Activated naive CD8-positive, alpha-beta T cell treated with anti-CD3 and anti-CD28 coated beads, Interleukin-2, amount 50 U/mL, for 24 hours (primary cell): ENCODE measurements around the gene MRPS34.

Source experiments
- ATAC-seq: fragments of 150-1000 bp; cut with Tn5 transposase; one replicate; pipeline ENCODE4 v1.10.0; 2021
- DNase-seq: peaks from one replicate; pipeline ENCODE4 v3.0.0; 2021
- H3K27ac Mint-ChIP-seq: one replicate; pipeline ENCODE4 v1.8.0; 2021; ENCODE audit warnings: mild to moderate bottlenecking, mixed read lengths
- H3K27me3 Mint-ChIP-seq: one replicate; pipeline ENCODE4 v1.8.0; 2021; ENCODE audit warnings: mixed read lengths
- H3K36me3 Mint-ChIP-seq: one replicate; pipeline ENCODE4 v1.8.0; 2021; ENCODE audit warnings: low read depth, mixed read lengths
- H3K4me1 Mint-ChIP-seq: one replicate; pipeline ENCODE4 v1.8.0; 2021; ENCODE audit warnings: mixed read lengths
- H3K4me3 Mint-ChIP-seq: one replicate; pipeline ENCODE4 v1.8.0; 2021; ENCODE audit warnings: mild to moderate bottlenecking, moderate library complexity, mixed read lengths
- H3K9me3 Mint-ChIP-seq: one replicate; pipeline ENCODE4 v1.8.0; 2021; ENCODE audit warnings: mixed read lengths

MRPS34 gene

DNA sequence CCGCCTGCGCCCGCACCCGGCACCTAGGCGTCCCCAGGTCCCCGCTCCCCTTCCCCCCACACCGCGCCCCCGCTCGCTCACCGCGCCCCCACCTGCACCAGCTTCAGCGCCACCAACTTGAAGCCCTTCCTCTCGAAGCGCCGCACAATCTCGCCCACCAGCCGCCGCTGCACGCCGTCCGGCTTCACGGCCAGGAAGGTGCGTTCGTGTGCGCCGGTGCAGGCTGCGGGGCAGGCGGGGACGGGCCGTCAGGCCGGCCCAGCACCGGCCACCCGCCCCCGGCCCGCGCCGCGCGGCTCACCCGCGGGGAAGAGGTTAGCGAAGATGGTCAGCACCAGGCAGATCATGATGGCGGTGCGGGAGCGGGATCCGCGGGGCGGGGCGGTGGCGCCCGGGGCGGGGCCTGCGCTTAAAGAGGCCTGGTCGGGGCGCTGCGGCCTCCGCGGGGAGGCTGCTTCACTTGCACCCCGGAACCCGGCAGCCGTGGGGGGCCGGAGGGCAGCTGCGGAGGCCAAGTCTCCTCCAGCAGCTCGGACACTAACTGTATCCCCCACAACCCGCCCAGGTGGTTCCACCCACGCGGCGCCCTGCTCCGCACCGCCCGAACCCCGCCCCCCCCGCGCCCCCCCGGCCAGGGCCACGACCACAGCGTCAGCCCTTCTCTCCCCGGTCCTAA is 1.6 kb downstream of the MRPS34 start, which contains the start of gene NME3:
NME3 (minus strand) TSS at position 356 of the 676 bp plus-strand sequence; CDS start at position 347, 9 bp downstream.
- peak; percentile 83 for DNase-seq
- H3K4me3 Mint-ChIP-seq = peak within 1 kb of the TSS; percentile 100
- peaks cover 17% of the 10 kb centered on the region for H3K4me1 Mint-ChIP-seq
- H3K27me3 Mint-ChIP-seq = no peaks in the 10 kb centered on the region
- H3K9me3 Mint-ChIP-seq = no peaks in the 10 kb centered on the region
- H3K27ac Mint-ChIP-seq = peak within 1 kb of the TSS; percentile 100
- ATAC-seq = peak; percentile 39
- peaks cover 13% of the 10 kb centered on the region for H3K36me3 Mint-ChIP-seq

DNA sequence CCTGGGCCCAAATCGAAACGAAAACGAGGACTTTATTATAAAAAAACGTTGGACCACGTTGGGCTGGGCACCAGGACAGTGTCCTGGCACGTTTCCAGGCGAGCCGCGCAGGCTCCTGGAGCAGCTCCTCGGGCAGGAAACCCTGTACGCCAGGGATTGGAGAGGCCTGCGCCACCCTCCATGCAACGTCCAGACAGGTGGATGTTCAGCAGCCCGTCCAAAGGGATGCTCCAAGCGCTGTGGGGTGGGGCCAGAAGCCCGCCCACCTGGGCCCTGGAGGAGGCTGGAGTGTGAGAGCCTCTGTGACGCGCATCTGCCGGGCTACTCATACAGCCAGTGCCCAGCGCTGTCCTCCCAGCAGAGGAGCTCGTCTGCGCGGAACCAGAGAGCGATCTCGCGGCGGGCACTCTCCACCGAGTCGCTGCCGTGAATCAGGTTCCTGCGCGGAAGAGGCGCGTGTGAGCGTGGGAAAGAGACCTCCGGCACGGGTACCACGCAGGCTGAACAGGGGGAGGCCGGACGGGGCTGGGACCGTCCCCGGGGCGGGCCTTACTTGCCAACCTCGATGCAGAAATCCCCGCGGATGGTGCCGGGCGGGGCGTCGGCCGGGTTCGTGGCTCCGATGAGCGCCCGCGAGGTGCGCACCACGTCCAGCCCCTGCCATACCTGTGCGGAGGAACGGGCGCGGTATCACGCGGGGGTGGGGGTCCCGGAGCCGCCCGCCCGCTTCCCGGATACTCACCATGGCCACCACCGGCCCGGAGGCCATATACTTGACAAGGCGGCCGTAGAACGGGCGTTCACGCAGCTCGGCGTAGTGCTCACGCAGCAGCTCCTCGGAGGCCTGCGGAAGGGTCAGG is 2.4 kb downstream of the MRPS34 start:
- H3K4me3 Mint-ChIP-seq = peak overlapping the region; percentile 100
- peak; percentile 8 for ATAC-seq
- H3K27me3 Mint-ChIP-seq = no peaks in the 10 kb centered on the region
- peaks cover 13% of the 10 kb centered on the region for H3K36me3 Mint-ChIP-seq
- peak overlapping the region; percentile 73 for H3K27ac Mint-ChIP-seq
- peak; percentile 69 for DNase-seq
- no peaks in the 10 kb centered on the region for H3K9me3 Mint-ChIP-seq
- peaks cover 17% of the 10 kb centered on the region for H3K4me1 Mint-ChIP-seq

DNA sequence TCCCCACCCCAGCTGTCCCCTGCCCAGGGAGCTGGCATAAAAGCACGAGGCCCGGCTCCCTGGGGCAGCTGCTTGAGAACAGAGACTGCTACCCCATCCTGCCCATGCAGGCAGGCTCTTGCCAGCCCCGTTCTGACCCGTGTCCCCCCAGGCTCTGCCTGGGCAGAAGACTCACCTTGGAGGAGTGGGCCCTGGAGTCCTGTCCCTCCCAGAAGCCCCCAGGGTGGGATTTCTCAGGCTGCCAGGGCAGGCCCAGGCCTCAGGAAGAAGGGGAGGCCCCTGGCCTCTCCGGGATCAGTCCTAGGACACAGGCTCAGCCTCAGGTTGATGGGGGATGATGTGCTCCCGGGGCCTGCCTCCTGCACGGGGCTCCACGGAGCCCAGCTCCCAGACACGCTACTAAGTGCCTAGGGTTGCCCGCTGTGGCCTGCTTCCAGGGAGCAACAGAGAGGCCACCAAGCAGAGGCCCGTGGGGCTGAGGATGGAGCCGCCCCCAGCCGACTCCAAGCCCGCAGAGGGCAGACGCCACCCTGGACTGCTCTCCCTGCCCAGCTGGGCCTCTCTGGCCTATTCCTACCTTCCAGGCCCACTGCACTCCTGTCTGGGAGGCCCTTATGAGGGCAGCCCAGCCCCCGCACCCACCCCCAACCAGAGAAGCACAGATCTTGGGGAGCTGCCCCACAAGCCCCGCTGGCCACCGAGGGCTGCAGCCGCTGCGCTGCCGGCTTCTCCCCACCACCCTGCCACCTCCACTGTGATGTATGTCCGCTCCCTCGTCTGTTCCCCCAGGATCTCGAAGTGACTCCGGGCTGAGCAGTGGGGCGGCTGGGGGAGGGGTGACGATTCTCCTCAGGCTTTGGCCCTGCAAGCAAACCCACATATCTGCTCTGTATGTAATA is 3.3 kb downstream of the MRPS34 start:
- Mint-ChIP-seq H3K9me3 (no peaks in the 10 kb centered on the region), H3K4me1 (peaks cover 14% of the 10 kb centered on the region)
- ATAC-seq = no peak

DNA sequence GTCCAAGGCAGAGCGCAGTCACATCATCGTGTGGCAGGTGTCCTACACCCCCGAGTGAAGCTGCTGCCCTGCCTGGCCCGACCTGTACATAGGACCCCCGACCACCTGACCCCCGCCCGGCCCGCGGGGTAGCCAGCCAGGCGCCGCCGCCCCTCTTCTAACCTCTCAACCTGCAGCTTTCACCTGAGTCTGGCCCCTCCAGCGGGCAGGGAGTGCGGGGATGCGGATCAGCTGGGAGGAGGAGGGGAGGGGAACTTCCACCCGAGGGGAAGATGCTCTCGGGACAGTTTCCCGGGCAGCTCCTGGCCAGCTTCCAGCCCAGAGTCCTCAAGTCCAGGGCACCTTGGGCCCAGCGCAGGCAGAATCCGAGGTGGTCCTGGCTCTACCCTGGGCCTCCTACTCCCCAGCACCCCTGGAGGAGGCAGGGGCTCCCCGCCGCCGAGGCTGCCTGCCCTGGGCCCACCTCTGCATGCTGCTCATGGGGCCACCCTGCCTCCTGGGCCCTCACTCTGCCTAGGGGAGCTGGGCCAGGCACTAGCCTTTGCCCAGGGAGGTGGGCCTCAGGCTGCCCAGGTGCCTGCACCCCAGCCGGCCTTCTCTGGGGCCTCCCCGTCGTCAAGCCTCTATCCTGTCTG is 4.0 kb downstream of the MRPS34 start:
- H3K9me3 Mint-ChIP-seq = no peaks in the 10 kb centered on the region
- H3K4me1 Mint-ChIP-seq = peaks cover 10% of the 10 kb centered on the region
- H3K27ac Mint-ChIP-seq = no peak overlapping the region

More for the DNA sequence above, 3.3 kb downstream of the MRPS34 start:
- peaks cover 13% of the 10 kb centered on the region for H3K36me3 Mint-ChIP-seq
- peak overlapping the region; percentile 73 for H3K27ac Mint-ChIP-seq
- no peak for DNase-seq
- H3K27me3 Mint-ChIP-seq = no peaks in the 10 kb centered on the region
- H3K4me3 Mint-ChIP-seq = peak overlapping the region; percentile 100

GRCh38 chr16:1768061-1768766 is 4.7 kb downstream of the MRPS34 start:
- no peak overlapping the region for H3K27ac Mint-ChIP-seq
- ATAC-seq (no peak), DNase-seq (no peak)
- H3K36me3 Mint-ChIP-seq = peaks cover 13% of the 10 kb centered on the region
- no peak overlapping the region for H3K4me3 Mint-ChIP-seq
- no peaks in the 10 kb centered on the region for H3K27me3 Mint-ChIP-seq
- H3K4me1 Mint-ChIP-seq = peaks cover 8% of the 10 kb centered on the region
- no peaks in the 10 kb centered on the region for H3K9me3 Mint-ChIP-seq

More for the DNA sequence above, 4.0 kb downstream of the MRPS34 start:
- ATAC-seq (no peak), DNase-seq (no peak)
- no peaks in the 10 kb centered on the region for H3K27me3 Mint-ChIP-seq
- no peak overlapping the region for H3K4me3 Mint-ChIP-seq
- peaks cover 13% of the 10 kb centered on the region for H3K36me3 Mint-ChIP-seq

- Mint-ChIP-seq H3K4me3 (no peak overlapping the region), H3K27me3 (no peaks in the 10 kb centered on the region), H3K36me3 (peaks cover 12% of the 10 kb centered on the region), H3K27ac (no peak overlapping the region), H3K9me3 (no peaks in the 10 kb centered on the region), H3K4me1 (peaks cover 8% of the 10 kb centered on the region)
- DNase-seq = no peak
- no peak for ATAC-seq
Measured at GRCh38 chr16:1767116-1767994, 5.6 kb downstream of the MRPS34 start.

GRCh38 chr16:1766701-1767100 is 6.2 kb downstream of the MRPS34 start:
- Mint-ChIP-seq H3K9me3 (no peaks in the 10 kb centered on the region), H3K36me3 (peaks cover 5% of the 10 kb centered on the region), H3K27me3 (no peaks in the 10 kb centered on the region), H3K27ac (no peak overlapping the region), H3K4me1 (peaks cover 5% of the 10 kb centered on the region), H3K4me3 (no peak overlapping the region)
- no peak for ATAC-seq
- no peak for DNase-seq

DNA sequence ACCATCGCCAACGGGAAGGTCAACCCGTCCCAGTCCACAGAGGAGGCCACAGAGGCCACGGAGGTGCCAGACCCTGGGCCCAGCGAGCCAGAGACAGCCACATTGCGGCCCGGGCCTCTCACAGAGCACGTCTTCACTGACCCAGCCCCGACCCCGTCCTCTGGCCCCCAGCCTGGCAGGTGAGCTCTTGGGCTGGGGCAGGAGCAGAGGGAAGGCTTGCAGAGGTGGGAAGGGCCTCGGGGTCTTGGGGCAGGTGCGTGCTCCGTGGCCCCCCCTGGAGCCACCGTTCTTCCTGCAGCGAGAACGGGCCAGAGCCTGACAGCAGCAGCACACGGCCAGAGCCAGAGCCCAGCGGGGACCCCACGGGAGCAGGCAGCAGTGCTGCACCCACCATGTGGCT is 6.7 kb downstream of the MRPS34 start:
- Mint-ChIP-seq H3K27ac (no peak overlapping the region), H3K27me3 (no peaks in the 10 kb centered on the region), H3K4me3 (no peak overlapping the region), H3K36me3 (peaks cover 6% of the 10 kb centered on the region), H3K9me3 (no peaks in the 10 kb centered on the region), H3K4me1 (peaks cover 4% of the 10 kb centered on the region)
- no peak for ATAC-seq
- no peak for DNase-seq

- Mint-ChIP-seq H3K36me3 (peaks cover 8% of the 10 kb centered on the region), H3K27ac (no peak overlapping the region), H3K4me3 (no peak overlapping the region), H3K27me3 (no peaks in the 10 kb centered on the region), H3K4me1 (peaks cover 4% of the 10 kb centered on the region), H3K9me3 (no peaks in the 10 kb centered on the region)
- ATAC-seq (no peak), DNase-seq (no peak)
Measured at GRCh38 chr16:1765826-1766225, 7.1 kb downstream of the MRPS34 start.

- no peak for DNase-seq
- Mint-ChIP-seq H3K36me3 (peaks cover 6% of the 10 kb centered on the region), H3K27ac (no peak overlapping the region), H3K4me3 (no peak overlapping the region), H3K4me1 (no peaks in the 10 kb centered on the region), H3K9me3 (no peaks in the 10 kb centered on the region), H3K27me3 (no peaks in the 10 kb centered on the region)
- ATAC-seq = no peak
Measured at GRCh38 chr16:1764971-1765370, 8.0 kb downstream of the MRPS34 start.

- Mint-ChIP-seq H3K4me3 (no peak overlapping the region), H3K4me1 (no peaks in the 10 kb centered on the region), H3K27me3 (no peaks in the 10 kb centered on the region), H3K9me3 (no peaks in the 10 kb centered on the region), H3K36me3 (peaks cover 6% of the 10 kb centered on the region), H3K27ac (no peak overlapping the region)
- ATAC-seq (no peak), DNase-seq (no peak)
Measured at GRCh38 chr16:1763521-1764511, 9.1 kb downstream of the MRPS34 start.
